ENCODE measurements around the gene ZCWPW2. TPM values are rescaled to one million over a fixed set of nuclear protein-coding genes. Genes with fewer than 3 reads are reported as not detected.

Gene ZCWPW2
- total and polyA plus RNA-seq, 9 of the 15 experiments (the other 6 are each of a cell fraction or from before 2014, with no cell fraction given): 0.10 to 0.77 (median 0.44) TPM

DNA sequence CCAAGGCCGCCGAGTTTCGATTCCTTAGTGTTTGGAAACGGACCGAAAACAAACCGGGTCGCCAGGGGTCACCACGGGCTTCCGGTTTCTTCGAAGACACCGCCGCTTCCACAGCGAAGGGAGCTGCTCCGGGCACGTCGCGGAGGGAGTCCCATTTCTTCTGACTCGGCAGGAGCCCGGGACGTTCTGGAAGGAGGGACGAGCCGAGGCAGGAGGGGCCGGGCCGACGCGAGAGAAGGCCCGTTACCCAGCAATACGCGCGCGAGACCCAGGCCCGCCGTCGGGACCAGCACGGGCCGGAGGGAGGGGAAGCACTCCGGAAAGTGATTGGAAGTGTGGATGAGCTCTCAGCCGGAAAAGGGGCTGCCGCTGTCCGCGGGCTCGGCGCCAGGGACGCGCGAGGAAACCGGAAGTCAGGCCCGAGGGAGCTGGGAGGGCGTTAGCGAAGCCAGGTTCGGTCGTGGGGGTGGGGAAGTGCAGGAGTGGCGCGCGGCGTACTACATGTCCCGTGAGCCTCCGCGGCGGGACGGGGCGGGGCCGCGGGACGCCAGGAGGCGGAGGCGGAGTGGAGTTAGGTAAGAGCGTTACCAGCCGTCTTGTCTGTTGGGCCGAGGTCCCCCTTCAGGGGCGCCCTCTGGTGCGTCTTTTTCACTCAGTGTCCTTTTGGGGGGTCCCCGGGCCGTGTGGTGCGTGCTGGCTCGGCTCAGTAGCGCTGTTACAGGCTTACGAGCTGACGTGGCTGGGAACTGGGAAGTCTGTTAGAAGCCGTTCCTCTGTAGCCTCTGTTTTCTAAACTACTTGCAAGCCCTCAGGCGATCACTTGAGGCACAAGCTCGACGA, at the start of gene ZCWPW2, which contains the start of gene AZI2 (continued):
- no peak for TF ChIP-seq GATA2 (CRISPR knock-in tag; IDR thresholded peaks at IDR 0.05)
- TF ChIP-seq PREB (CRISPR knock-in tag; IDR thresholded peaks at IDR 0.05): peak; percentile 97; the same call in 1 of the 2 replicates
- peak; percentile 64; the same call in 1 of the 2 replicates for TF ChIP-seq CREB1 (IDR thresholded peaks at IDR 0.05)
- peak; percentile 81 for TF ChIP-seq CREB1 (CRISPR knock-in tag; IDR thresholded peaks at IDR 0.05)
- no peak for TF ChIP-seq FOXM1 (IDR thresholded peaks at IDR 0.05; ENCODE audit: low read depth)
- TF ChIP-seq FOXM1 (CRISPR knock-in tag; IDR thresholded peaks at IDR 0.05; ENCODE audit: low read depth): peak; percentile 62; the same call in 1 of the 2 replicates
- TF ChIP-seq, protein P1, sequence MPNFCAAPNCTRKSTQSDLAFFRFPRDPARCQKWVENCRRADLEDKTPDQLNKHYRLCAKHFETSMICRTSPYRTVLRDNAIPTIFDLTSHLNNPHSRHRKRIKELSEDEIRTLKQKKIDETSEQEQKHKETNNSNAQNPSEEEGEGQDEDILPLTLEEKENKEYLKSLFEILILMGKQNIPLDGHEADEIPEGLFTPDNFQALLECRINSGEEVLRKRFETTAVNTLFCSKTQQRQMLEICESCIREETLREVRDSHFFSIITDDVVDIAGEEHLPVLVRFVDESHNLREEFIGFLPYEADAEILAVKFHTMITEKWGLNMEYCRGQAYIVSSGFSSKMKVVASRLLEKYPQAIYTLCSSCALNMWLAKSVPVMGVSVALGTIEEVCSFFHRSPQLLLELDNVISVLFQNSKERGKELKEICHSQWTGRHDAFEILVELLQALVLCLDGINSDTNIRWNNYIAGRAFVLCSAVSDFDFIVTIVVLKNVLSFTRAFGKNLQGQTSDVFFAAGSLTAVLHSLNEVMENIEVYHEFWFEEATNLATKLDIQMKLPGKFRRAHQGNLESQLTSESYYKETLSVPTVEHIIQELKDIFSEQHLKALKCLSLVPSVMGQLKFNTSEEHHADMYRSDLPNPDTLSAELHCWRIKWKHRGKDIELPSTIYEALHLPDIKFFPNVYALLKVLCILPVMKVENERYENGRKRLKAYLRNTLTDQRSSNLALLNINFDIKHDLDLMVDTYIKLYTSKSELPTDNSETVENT (CRISPR knock-in tag; IDR thresholded peaks at IDR 0.05): no peak; the same call in 1 of the 2 replicates
- peak in 1 of 2 experiments; percentile 69; a peak in 1 of 4 replicates for TF ChIP-seq TRIM24 (IDR thresholded peaks at IDR 0.05)
- no peak for TF ChIP-seq ATF1 (CRISPR knock-in tag; IDR thresholded peaks at IDR 0.05)
- peak; percentile 82 for TF ChIP-seq ATF1 (tag; IDR thresholded peaks at IDR 0.05)
- no peak for TF ChIP-seq PRMT5 (CRISPR knock-in tag; IDR thresholded peaks at IDR 0.05)
- no peak for TF ChIP-seq SFPQ (IDR thresholded peaks at IDR 0.05; ENCODE audit: low read depth, low read length)
- TF ChIP-seq STAG1 (CRISPR knock-in tag; IDR thresholded peaks at IDR 0.05; ENCODE audit: borderline replicate concordance): no peak
- no peak for TF ChIP-seq ZBTB5 (IDR thresholded peaks at IDR 0.05)
- no peak for TF ChIP-seq ZNF830 (CRISPR knock-in tag; IDR thresholded peaks at IDR 0.05)
